Natural killer cell (primary cell): ENCODE measurements around the gene MAST4. TPM values are rescaled to one million over a fixed set of nuclear protein-coding genes. Genes with fewer than 3 reads are reported as not detected.

Source experiments
- ATAC-seq, 3 donors: fragments of 150-1000 bp in 2 of 3; fragments of 200-7000 bp in 1 of 3; cut with Tn5 transposase; 1 replicate in 1 of 3; 2 replicates in 2 of 3; pipeline ENCODE4 v1.10.0; 2021; ENCODE audit warnings: mild to moderate bottlenecking in 2 of 3, moderate library complexity in 2 of 3
- DNase-seq, 2 donors: peaks; one replicate each; pipeline versions ENCODE4 v3.0.0 to v3.0.0-alpha.2; 2013 to 2021; ENCODE audit warnings: mixed read lengths in 1 of 2
- H3K27ac ChIP-seq: one replicate; pipeline ENCODE4 v1.5.1; 2013; ENCODE audit warnings: mild to moderate bottlenecking, low read length
- H3K27me3 ChIP-seq: one replicate; pipeline ENCODE4 v1.6.1; 2013; ENCODE audit warnings: low read length; ENCODE audit not compliant: control insufficient read depth, insufficient read depth
- H3K36me3 ChIP-seq: one replicate; pipeline ENCODE4 v1.6.1; 2013; ENCODE audit warnings: low read length; ENCODE audit not compliant: control insufficient read depth, insufficient read depth
- H3K4me1 ChIP-seq: one replicate; pipeline ENCODE4 v1.6.1; 2013; ENCODE audit warnings: low read length; ENCODE audit not compliant: control insufficient read depth, insufficient read depth
- H3K4me3 ChIP-seq: one replicate; pipeline ENCODE4 v1.5.1; 2013; ENCODE audit warnings: low read length
- H3K9me3 ChIP-seq: one replicate; pipeline ENCODE4 v1.6.1; 2013; ENCODE audit warnings: low read length; ENCODE audit not compliant: control insufficient read depth, insufficient read depth
- H3K27ac Mint-ChIP-seq, 2 donors: one replicate each; pipeline ENCODE4 v1.8.0; 2022; ENCODE audit warnings: mild to moderate bottlenecking in 2 of 2, mixed read lengths in 2 of 2, moderate library complexity in 1 of 2
- H3K27me3 Mint-ChIP-seq, 2 donors: one replicate each; pipeline ENCODE4 v1.8.0; 2022; ENCODE audit warnings: low read depth in 2 of 2, mixed read lengths in 2 of 2
- H3K36me3 Mint-ChIP-seq: one replicate; pipeline ENCODE4 v1.8.0; 2022; ENCODE audit warnings: mixed read lengths
- H3K4me1 Mint-ChIP-seq, 2 donors: one replicate each; pipeline ENCODE4 v1.8.0; 2022; ENCODE audit warnings: mixed read lengths in 2 of 2
- H3K4me3 Mint-ChIP-seq: one replicate; pipeline ENCODE4 v1.8.0; 2022; ENCODE audit warnings: mild to moderate bottlenecking, moderate library complexity, mixed read lengths
- H3K9me3 Mint-ChIP-seq, 2 donors: one replicate each; pipeline ENCODE4 v1.8.0; 2022; ENCODE audit warnings: mixed read lengths in 2 of 2
- WGBS: methylation state at CpG from one replicate; pipeline ENCODE4 v1.1.7; 2013; ENCODE audit warnings: missing lambda C conversion rate; ENCODE audit not compliant: insufficient coverage; 5-methylcytosine and 5-hydroxymethylcytosine counted together
- intact Hi-C: fragments of 100-400 bp; cut with micrococcal nuclease; formaldehyde crosslinking; loops from one replicate; pipeline ENCODE4 v1.14.2; 2022
- total RNA-seq, 4 donors: library from RNA; stranded (reverse); fragments of 120-200 nt in 1 of 4; gene quantifications; one replicate each; pipeline versions ENCODE4 v1.2.3 to v1.2.4, GENCODE V29; 2013 to 2022
- TF ChIP-seq, protein P1 (sequence below): fragments of 200-600 bp; IDR thresholded peaks from one replicate; pipeline ENCODE4 v1.8.0; 2022; ENCODE audit warnings: antibody characterized with exemption

The MAST4 gene
- total RNA-seq, 3 donors from 2014 or later (not counting 1 experiment from before 2014, with no cell fraction given), result 6.5 to 14.1 (median 12.7) TPM

GRCh38 chr5:66861402-66861801, 265.2 kb downstream of the MAST4 start:
- 63% methylated on average over 1 of the region's 1 CpG for WGBS
- no peaks in the 10 kb centered on the region for H3K9me3 Mint-ChIP-seq
- peaks cover 22 to 38% of the 10 kb centered on the region in 2 donors for H3K27me3 Mint-ChIP-seq
- Histone ChIP-seq H3K27me3 (no peaks in the 10 kb centered on the region), H3K9me3 (no peaks in the 10 kb centered on the region), H3K27ac (no peak overlapping the region), H3K4me3 (no peak overlapping the region), H3K4me1 (no peaks in the 10 kb centered on the region), H3K36me3 (no peaks in the 10 kb centered on the region)
- TF ChIP-seq, protein P1, sequence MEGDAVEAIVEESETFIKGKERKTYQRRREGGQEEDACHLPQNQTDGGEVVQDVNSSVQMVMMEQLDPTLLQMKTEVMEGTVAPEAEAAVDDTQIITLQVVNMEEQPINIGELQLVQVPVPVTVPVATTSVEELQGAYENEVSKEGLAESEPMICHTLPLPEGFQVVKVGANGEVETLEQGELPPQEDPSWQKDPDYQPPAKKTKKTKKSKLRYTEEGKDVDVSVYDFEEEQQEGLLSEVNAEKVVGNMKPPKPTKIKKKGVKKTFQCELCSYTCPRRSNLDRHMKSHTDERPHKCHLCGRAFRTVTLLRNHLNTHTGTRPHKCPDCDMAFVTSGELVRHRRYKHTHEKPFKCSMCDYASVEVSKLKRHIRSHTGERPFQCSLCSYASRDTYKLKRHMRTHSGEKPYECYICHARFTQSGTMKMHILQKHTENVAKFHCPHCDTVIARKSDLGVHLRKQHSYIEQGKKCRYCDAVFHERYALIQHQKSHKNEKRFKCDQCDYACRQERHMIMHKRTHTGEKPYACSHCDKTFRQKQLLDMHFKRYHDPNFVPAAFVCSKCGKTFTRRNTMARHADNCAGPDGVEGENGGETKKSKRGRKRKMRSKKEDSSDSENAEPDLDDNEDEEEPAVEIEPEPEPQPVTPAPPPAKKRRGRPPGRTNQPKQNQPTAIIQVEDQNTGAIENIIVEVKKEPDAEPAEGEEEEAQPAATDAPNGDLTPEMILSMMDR, result no peak
- ATAC-seq, result no peak
- no peaks in the 10 kb centered on the region for H3K36me3 Mint-ChIP-seq
- H3K4me1 Mint-ChIP-seq, result no peaks in the 10 kb centered on the region
- no peak for DNase-seq
- no peak overlapping the region for H3K4me3 Mint-ChIP-seq
- no peak overlapping the region for H3K27ac Mint-ChIP-seq
- intact Hi-C loops, result no loop called here

DNA sequence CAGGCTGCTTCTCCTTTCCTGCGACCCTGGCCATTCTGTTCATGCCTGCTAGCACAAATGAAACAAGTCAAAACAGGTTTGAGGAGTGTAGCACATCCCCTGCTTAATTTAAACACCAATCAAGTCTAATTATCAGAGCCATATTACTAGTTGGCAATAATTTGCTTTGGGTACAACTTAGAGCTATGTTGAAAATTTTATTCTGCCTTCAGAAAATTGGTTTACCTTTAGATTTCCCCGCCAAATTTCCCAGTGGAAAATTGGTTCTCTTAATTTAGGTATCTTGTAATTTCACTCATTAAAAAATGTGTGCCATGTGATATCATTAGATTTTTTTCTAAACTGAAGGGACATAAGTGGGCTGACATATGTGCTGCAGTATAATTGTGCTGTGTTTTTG, 265.8 kb downstream of the MAST4 start:
- Histone ChIP-seq H3K4me3 (no peak overlapping the region), H3K9me3 (no peaks in the 10 kb centered on the region), H3K4me1 (no peaks in the 10 kb centered on the region), H3K36me3 (no peaks in the 10 kb centered on the region), H3K27ac (no peak overlapping the region), H3K27me3 (no peaks in the 10 kb centered on the region)
- DNase-seq (no peak), ATAC-seq (no peak)
- intact Hi-C loops, result no loop called here
- Mint-ChIP-seq H3K27me3 (peaks cover 21 to 38% of the 10 kb centered on the region in 2 donors), H3K9me3 (no peaks in the 10 kb centered on the region), H3K4me1 (no peaks in the 10 kb centered on the region), H3K36me3 (no peaks in the 10 kb centered on the region), H3K4me3 (no peak overlapping the region), H3K27ac (no peak overlapping the region)
- TF ChIP-seq, protein P1, result no peak
- WGBS, result 65% methylated on average over 1 of the region's 2 CpGs

GRCh38 chr5:66863243-66864170, 267.3 kb downstream of the MAST4 start:
- peaks cover 21 to 38% of the 10 kb centered on the region in 2 donors for H3K27me3 Mint-ChIP-seq
- TF ChIP-seq, protein P1, result no peak
- no peaks in the 10 kb centered on the region for H3K27me3 ChIP-seq
- no peaks in the 10 kb centered on the region for H3K36me3 Mint-ChIP-seq
- H3K9me3 Mint-ChIP-seq, result no peaks in the 10 kb centered on the region
- no peaks in the 10 kb centered on the region for H3K4me1 Mint-ChIP-seq
- H3K9me3 ChIP-seq, result no peaks in the 10 kb centered on the region
- intact Hi-C loops, result no loop called here
- H3K4me1 ChIP-seq, result no peaks in the 10 kb centered on the region
- no peaks in the 10 kb centered on the region for H3K36me3 ChIP-seq
- no peak overlapping the region for H3K27ac Mint-ChIP-seq
- H3K27ac ChIP-seq, result no peak overlapping the region
- DNase-seq, result no peak
- no peak for ATAC-seq
- 89% methylated on average over 6 of the region's 6 CpGs for WGBS
- H3K4me3 ChIP-seq, result no peak overlapping the region
- no peak overlapping the region for H3K4me3 Mint-ChIP-seq
